ENCODE results near the gene RASA2. TPM values are rescaled to one million over a fixed set of nuclear protein-coding genes. Genes with fewer than 3 reads are reported as not detected.

Gene RASA2
- total and polyA plus RNA-seq, 10 donors = 9.4 to 90.6 (median 45.3) TPM

- intact Hi-C loops (cut with DNase I; ENCODE audit: low total_unique reads) = no loop called here
- Histone ChIP-seq H3K4me3 (no peak overlapping the region), H3K27me3 (replicated peaks in 1 of 7) (no peaks in the 10 kb centered on the region), H3K9me3 (no peaks in the 10 kb centered on the region), H3K4me1 (no peaks in the 10 kb centered on the region), H3K27ac (no peak overlapping the region), H3K36me3 (peaks cover 6 to 100% (median 63%) of the 10 kb centered on the region in 6 donors)
- 95 to 100% (median 97%) methylated on average over 2 of the region's 2 CpGs for WGBS, 5 donors
- DNase-seq = no peak
- TF ChIP-seq POLR2A (IDR thresholded peaks at IDR 0.05) = no peak
Observed at GRCh38 chr3:141594357-141594756, 107.5 kb downstream of the RASA2 start.

- H3K4me1 ChIP-seq = no peaks in the 10 kb centered on the region
- intact Hi-C loops (cut with DNase I; ENCODE audit: low total_unique reads) = no loop called here
Observed at GRCh38 chr3:141597931-141598330, 111.1 kb downstream of the RASA2 start.

GRCh38 chr3:141600331-141600730 lies 113.5 kb downstream of the RASA2 start:
- H3K27ac ChIP-seq = no peak overlapping the region
- no peak for DNase-seq
- no peaks in the 10 kb centered on the region for H3K4me1 ChIP-seq
- peaks cover 3 to 85% (median 28%) of the 10 kb centered on the region in 6 donors for H3K36me3 ChIP-seq
- TF ChIP-seq POLR2A (IDR thresholded peaks at IDR 0.05) = no peak
- TF ChIP-seq POLR2AphosphoS5 (IDR thresholded peaks at IDR 0.05) = peak in 2 of 3 donors; percentile 26 to 51
- H3K9me3 ChIP-seq = peaks cover 2 to 31% (median 26%) of the 10 kb centered on the region in 8 donors
- no peaks in the 10 kb centered on the region for H3K27me3 ChIP-seq (replicated peaks in 1 of 7)
- intact Hi-C loops (cut with DNase I; ENCODE audit: low total_unique reads) = no loop called here
- WGBS, 5 donors = 95 to 99% (median 98%) methylated on average over 12 of the region's 12 CpGs
- H3K4me3 ChIP-seq = no peak overlapping the region

More at GRCh38 chr3:141597931-141598330, 111.1 kb downstream of the RASA2 start:
- no peak for DNase-seq
- peaks cover 2 to 31% (median 26%) of the 10 kb centered on the region in 8 donors for H3K9me3 ChIP-seq
- no peaks in the 10 kb centered on the region for H3K27me3 ChIP-seq (replicated peaks in 1 of 7)
- peaks cover 3 to 100% (median 45%) of the 10 kb centered on the region in 6 donors for H3K36me3 ChIP-seq
- TF ChIP-seq POLR2A (IDR thresholded peaks at IDR 0.05) = no peak
- H3K4me3 ChIP-seq = no peak overlapping the region
- no peak overlapping the region for H3K27ac ChIP-seq
- 60 to 82% (median 73%) methylated on average over 2 of the region's 2 CpGs for WGBS, 5 donors

GRCh38 chr3:141602706-141603105 lies 115.9 kb downstream of the RASA2 start:
- DNase-seq = no peak
- no peaks in the 10 kb centered on the region for H3K27me3 ChIP-seq (replicated peaks in 1 of 7)
- H3K36me3 ChIP-seq = peaks cover 0 to 83% (median 13%) of the 10 kb centered on the region in 6 donors
- intact Hi-C loops (cut with DNase I; ENCODE audit: low total_unique reads) = no loop called here
- H3K9me3 ChIP-seq = peaks cover 2 to 31% (median 26%) of the 10 kb centered on the region in 8 donors
- WGBS, 5 donors = 95 to 97% (median 96%) methylated on average over 4 of the region's 4 CpGs
- TF ChIP-seq CTCF (IDR thresholded peaks at IDR 0.05 in 8 of 11, conservative IDR thresholded peaks at IDR 0.05 in 3 of 11) = no peak
- TF ChIP-seq POLR2AphosphoS5 (IDR thresholded peaks at IDR 0.05) = no peak
- no peak for TF ChIP-seq POLR2A (IDR thresholded peaks at IDR 0.05)
- H3K27ac ChIP-seq = no peak overlapping the region
- no peak overlapping the region for H3K4me3 ChIP-seq
- no peaks in the 10 kb centered on the region for H3K4me1 ChIP-seq

GRCh38 chr3:141603473-141604035 lies 116.7 kb downstream of the RASA2 start:
- Histone ChIP-seq H3K4me1 (no peaks in the 10 kb centered on the region), H3K9me3 (peaks cover 2 to 31% (median 26%) of the 10 kb centered on the region in 8 donors), H3K4me3 (no peak overlapping the region), H3K36me3 (peaks cover 0 to 84% (median 22%) of the 10 kb centered on the region in 6 donors), H3K27me3 (replicated peaks in 1 of 7) (no peaks in the 10 kb centered on the region), H3K27ac (no peak overlapping the region)
- no peak for DNase-seq
- TF ChIP-seq POLR2A (IDR thresholded peaks at IDR 0.05) = no peak
- TF ChIP-seq CTCF (IDR thresholded peaks at IDR 0.05 in 8 of 11, conservative IDR thresholded peaks at IDR 0.05 in 3 of 11) = no peak
- TF ChIP-seq POLR2AphosphoS5 (IDR thresholded peaks at IDR 0.05) = no peak
- 93 to 100% (median 98%) methylated on average over 3 of the region's 3 CpGs for WGBS, 5 donors
- intact Hi-C loops (cut with DNase I; ENCODE audit: low total_unique reads) = no loop called here
